H1 (cell line): ENCODE data around the gene NECTIN1. TPM values are rescaled to one million over a fixed set of nuclear protein-coding genes. Genes with fewer than 3 reads are reported as not detected.

ENCODE experiments used
- CTCF ChIA-PET: fragments of 300-600 bp; sonication (Branson Sonifier 250); formaldehyde crosslinking; loops from one replicate; lab custom pipeline; 2021; ENCODE audit not compliant: partially characterized antibody; lab: Charles Lee
- POLR2A ChIA-PET: fragments of 300-600 bp; sonication (Branson Sonifier 250); formaldehyde crosslinking; loops from one replicate; lab custom pipeline; 2021; ENCODE audit warnings: inconsistent platforms; ENCODE audit not compliant: partially characterized antibody; lab: Charles Lee
- DNase-seq, 2 experiments: peaks; one replicate each; pipeline versions ENCODE4 v3.0.0 to v3.0.0-alpha.2; 2010 to 2022; ENCODE audit warnings: low spot score in 2 of 2, low read depth in 1 of 2, mixed read lengths in 1 of 2
- FAIRE-seq: peaks from 2 replicates; lab custom pipeline; 2011; peaks lifted over from hg19 to GRCh38; lab: Jason Lieb, UNC
- H2AFZ ChIP-seq: 2 replicates; pipeline ENCODE4 v1.8.1; 2012; ENCODE audit warnings: low read length, inconsistent platforms
- H2AK5ac ChIP-seq: 2 replicates; pipeline ENCODE4 v1.6.1; 2013; ENCODE audit warnings: low read depth, low read length
- H2BK120ac ChIP-seq: replicated peaks from 2 replicates; pipeline ENCODE3; 2013; ENCODE audit warnings: low read depth, low read length, inconsistent platforms
- H2BK12ac ChIP-seq: 2 replicates; pipeline ENCODE4 v1.6.1; 2013; ENCODE audit warnings: low read depth, low read length
- H2BK15ac ChIP-seq: 2 replicates; pipeline ENCODE4 v1.6.1; 2013; ENCODE audit warnings: low read length
- H2BK20ac ChIP-seq: 2 replicates; pipeline ENCODE4 v1.6.1; 2013; ENCODE audit warnings: low read length
- H2BK5ac ChIP-seq: 2 replicates; pipeline ENCODE4 v1.6.1; 2013; ENCODE audit warnings: low read depth, low read length
- H3K14ac ChIP-seq: 2 replicates; pipeline ENCODE4 v1.6.1; 2013; ENCODE audit warnings: inconsistent platforms; ENCODE audit not compliant: insufficient read length
- H3K18ac ChIP-seq: 2 replicates; pipeline ENCODE4 v1.6.1; 2013; ENCODE audit warnings: low read length; ENCODE audit errors: extremely low read depth
- H3K23ac ChIP-seq: 2 replicates; pipeline ENCODE4 v1.6.1; 2013; ENCODE audit warnings: inconsistent platforms; ENCODE audit not compliant: insufficient read length
- H3K23me2 ChIP-seq: 2 replicates; pipeline ENCODE4 v1.6.1; 2013; ENCODE audit warnings: low read depth, low read length
- H3K27ac ChIP-seq: 2 replicates; pipeline ENCODE4 v1.6.1; 2011; ENCODE audit warnings: low read depth, low read length, inconsistent platforms
- H3K27me3 ChIP-seq, 4 experiments: replicated peaks in 1 of 4; 1 replicate in 1 of 4; 2 replicates in 3 of 4; pipeline versions ENCODE4 v1.6.1 to v1.8.1; 2011 to 2013; ENCODE audit warnings: low read length in 3 of 4, mild to moderate bottlenecking in 3 of 4, inconsistent platforms in 2 of 4, mixed read lengths in 2 of 4, moderate library complexity in 1 of 4; ENCODE audit not compliant: control insufficient read depth in 3 of 4, insufficient read depth in 3 of 4; ENCODE audit errors: extremely low read depth in 1 of 4
- H3K36me3 ChIP-seq, 4 experiments: 2 replicates each; pipeline versions ENCODE4 v1.6.1 to v1.8.1; 2011 to 2013; ENCODE audit warnings: mild to moderate bottlenecking in 4 of 4, low read length in 3 of 4, moderate library complexity in 2 of 4, control low read depth in 1 of 4, inconsistent platforms in 1 of 4; ENCODE audit not compliant: insufficient read depth in 4 of 4, control insufficient read depth in 2 of 4
- H3K4ac ChIP-seq: replicated peaks from 2 replicates; pipeline ENCODE3; 2013; ENCODE audit warnings: low read length, low read depth, mixed read lengths, inconsistent platforms; ENCODE audit not compliant: insufficient read length
- H3K4me1 ChIP-seq, 4 experiments: replicated peaks in 1 of 4; 1 replicate in 1 of 4; 2 replicates in 3 of 4; pipeline versions ENCODE4 v1.6.1 to v1.8.1; 2011 to 2013; ENCODE audit warnings: low read length in 3 of 4, inconsistent platforms in 2 of 4, mixed read lengths in 1 of 4; ENCODE audit not compliant: insufficient read depth in 4 of 4, control insufficient read depth in 3 of 4
- H3K4me2 ChIP-seq, 2 experiments: 2 replicates each; pipeline versions ENCODE4 v1.6.1 to v1.8.1; 2011 to 2013; ENCODE audit warnings: low read depth in 2 of 2, low read length in 2 of 2, control low read depth in 1 of 2, inconsistent platforms in 1 of 2, mild to moderate bottlenecking in 1 of 2; ENCODE audit not compliant: insufficient read depth in 1 of 2
- H3K4me3 ChIP-seq, 4 experiments: fragments of 200-600, 300-600 bp in 1 of 4; sonication (generic), shearing (Covaris generic), sonication (Bioruptor Twin) in 1 of 4; 2 replicates each; pipeline versions ENCODE4 v1.5.1 to v1.8.1; 2011 to 2016; ENCODE audit warnings: low read length in 4 of 4, low read depth in 3 of 4, control low read depth in 2 of 4, inconsistent platforms in 2 of 4, mild to moderate bottlenecking in 2 of 4, mixed read lengths in 1 of 4, moderate library complexity in 1 of 4; ENCODE audit not compliant: insufficient read depth in 2 of 4; ENCODE audit errors: extremely low read depth in 1 of 4
- H3K56ac ChIP-seq: replicated peaks from 2 replicates; pipeline ENCODE3; 2013; ENCODE audit warnings: low read depth, mild to moderate bottlenecking, mixed read lengths, low read length, inconsistent platforms; ENCODE audit not compliant: insufficient read length
- H3K79me1 ChIP-seq: 2 replicates; pipeline ENCODE4 v1.6.1; 2013; ENCODE audit warnings: low read depth, low read length, control low read depth
- H3K79me2 ChIP-seq, 2 experiments: 2 replicates each; pipeline versions ENCODE4 v1.6.1 to v1.8.1; 2012 to 2013; ENCODE audit warnings: low read length in 2 of 2, mild to moderate bottlenecking in 2 of 2, inconsistent platforms in 1 of 2; ENCODE audit not compliant: insufficient read depth in 2 of 2, control insufficient read depth in 1 of 2
- H3K9ac ChIP-seq, 4 experiments: replicated peaks in 1 of 4; 1 replicate in 1 of 4; 2 replicates in 3 of 4; pipeline versions ENCODE4 v1.6.1 to v1.8.1; 2011 to 2013; ENCODE audit warnings: low read depth in 3 of 4, low read length in 3 of 4, control low read depth in 2 of 4, mild to moderate bottlenecking in 2 of 4, moderate library complexity in 2 of 4, inconsistent platforms in 1 of 4; ENCODE audit errors: extremely low read depth in 1 of 4
- H3K9me3 ChIP-seq, 2 experiments: 2 replicates each; pipeline versions ENCODE4 v1.6.1 to v1.8.1; 2012 to 2013; ENCODE audit warnings: mild to moderate bottlenecking in 2 of 2, moderate library complexity in 2 of 2, control low read depth in 1 of 2, inconsistent platforms in 1 of 2, low read depth in 1 of 2, low read length in 1 of 2, mixed read lengths in 1 of 2; ENCODE audit not compliant: insufficient read depth in 2 of 2
- H4K20me1 ChIP-seq, 2 experiments: replicated peaks in 1 of 2; 2 replicates each; pipeline versions ENCODE3 to v1.8.1; 2011 to 2013; ENCODE audit warnings: inconsistent platforms in 2 of 2, low read length in 2 of 2, mild to moderate bottlenecking in 1 of 2; ENCODE audit not compliant: insufficient read depth in 2 of 2, control insufficient read depth in 1 of 2
- H4K5ac ChIP-seq: 2 replicates; pipeline ENCODE4 v1.6.1; 2013; ENCODE audit warnings: low read length, low read depth, mixed read lengths, inconsistent platforms; ENCODE audit not compliant: insufficient read length
- H4K8ac ChIP-seq: 2 replicates; pipeline ENCODE4 v1.8.0; 2013; ENCODE audit warnings: mild to moderate bottlenecking, moderate library complexity, low read length, inconsistent platforms; ENCODE audit not compliant: insufficient read depth; ENCODE audit errors: extremely low read depth
- H4K91ac ChIP-seq: replicated peaks from 2 replicates; pipeline ENCODE3; 2013; ENCODE audit warnings: low read length, mixed read lengths, inconsistent platforms; ENCODE audit not compliant: insufficient read length
- BCL11A ChIP-seq, 2 experiments: IDR thresholded peaks; one replicate each; pipeline ENCODE4 v1.6.1; 2011; ENCODE audit warnings: low read depth in 2 of 2, low read length in 2 of 2, mild to moderate bottlenecking in 2 of 2
- CTCF ChIP-seq, 3 experiments: IDR thresholded peaks; 1 replicate in 2 of 3; 2 replicates in 1 of 3; pipeline versions ENCODE4 v1.5.1 to v1.6.1; 2011; ENCODE audit warnings: low read length in 3 of 3, mild to moderate bottlenecking in 3 of 3, inconsistent platforms in 2 of 3, low read depth in 1 of 3, moderate library complexity in 1 of 3; ENCODE audit not compliant: insufficient read depth in 1 of 3; ENCODE audit errors: control extremely low read depth in 1 of 3
- GABPA ChIP-seq: IDR thresholded peaks from 2 replicates; pipeline ENCODE4 v1.6.1; 2011; ENCODE audit warnings: mild to moderate bottlenecking, low read length, moderate library complexity, borderline replicate concordance; ENCODE audit not compliant: insufficient read depth
- KDM1A ChIP-seq: fragments of 200-600, 300-600 bp; sonication (generic); IDR thresholded peaks from 2 replicates; pipeline ENCODE4 v1.7.1; 2016; ENCODE audit warnings: mild to moderate bottlenecking, low read length, borderline replicate concordance
- RFX5 ChIP-seq: IDR thresholded peaks from 2 replicates; pipeline ENCODE4 v1.6.1; 2011; ENCODE audit warnings: low read depth, low read length, improper control_type of control experiment, borderline replicate concordance
- SIX5 ChIP-seq: IDR thresholded peaks from 2 replicates; pipeline ENCODE4 v1.6.1; 2011; ENCODE audit warnings: mild to moderate bottlenecking, low read depth, low read length
- WGBS, 2 experiments: shearing (Covaris generic) in 1 of 2; methylation state at CpG; one replicate each; pipeline versions ENCODE4 v1.1.6 to v1.1.7; 2013 to 2015; ENCODE audit warnings: low lambda C conversion rate in 2 of 2, mixed read lengths in 2 of 2, inconsistent platforms in 1 of 2, low coverage in 1 of 2, missing lambda C conversion rate in 1 of 2; ENCODE audit not compliant: insufficient replicate concordance in 2 of 2, insufficient coverage in 1 of 2, insufficient read length in 1 of 2; ENCODE audit errors: extremely low coverage in 1 of 2, missing lambda C conversion rate in 1 of 2; 5-methylcytosine and 5-hydroxymethylcytosine counted together
- polyA plus RNA-seq, 7 experiments: library from polyadenylated mRNA; depleted of rRNA in 3 of 7; stranded (reverse) in 5 of 7; unstranded in 2 of 7; fragments of >200 nt in 5 of 7; fragments of 200-250 nt in 2 of 7; gene quantifications; 1 replicate in 5 of 7; 2 replicates in 1 of 7; 4 replicates in 1 of 7; pipeline versions ENCODE4 v1.2.1 to v1.2.3, GENCODE V29; 2011 to 2013; ENCODE audit warnings: missing spikeins in 2 of 7, mixed read lengths in 2 of 7
- total RNA-seq: library from RNA; stranded (reverse); fragmentation: NEBNext Ultra II Directional; extraction: Animal tissue kit (Norgen Biotek cat#: 25700); gene quantifications from 2 replicates; pipeline ENCODE4 v1.2.1, GENCODE V29; 2021

Gene NECTIN1
- total and polyA plus RNA-seq, 2 of the 8 experiments (the other 6 are each of a cell fraction or from before 2014, with no cell fraction given): 43.2 to 97.7 TPM

GRCh38 chr11:119723243-119723951 is 5.6 kb downstream of the NECTIN1 start:
- Histone ChIP-seq H3K4me2 (peak overlapping the region; percentile 44 to 95; a peak in 3 of 4 replicates), H3K56ac (no peak overlapping the region), H3K27ac (no peak overlapping the region), H3K79me1 (peaks cover 42% of the 10 kb centered on the region), H2BK12ac (no peak overlapping the region), H3K79me2 (peaks cover 28 to 100% of the 10 kb centered on the region in 2 experiments), H3K9ac (no peak overlapping the region), H3K14ac (no peak overlapping the region), H4K5ac (no peak overlapping the region), H2AK5ac (no peak overlapping the region), H2BK120ac (no peak overlapping the region), H3K9me3 (no peaks in the 10 kb centered on the region), H4K91ac (no peak overlapping the region), H3K23me2 (peaks cover 8% of the 10 kb centered on the region), H4K8ac (no peak overlapping the region), H2BK15ac (no peak overlapping the region), H3K27me3 (no peaks in the 10 kb centered on the region), H3K23ac (no peak overlapping the region), H3K4ac (no peak overlapping the region), H3K4me3 (no peak overlapping the region; a peak in 1 of 8 replicates), H2AFZ (no peak overlapping the region), H3K4me1 (peaks cover 22 to 55% (median 37%) of the 10 kb centered on the region in 4 experiments), H3K18ac (no peak overlapping the region), H2BK20ac (no peak overlapping the region), H2BK5ac (no peak overlapping the region), H4K20me1 (peaks cover 35 to 51% of the 10 kb centered on the region in 2 experiments), H3K36me3 (peaks cover 0 to 5% (median 0%) of the 10 kb centered on the region in 4 experiments; a peak in 2 of 8 replicates)
- no peak for FAIRE-seq
- ChIA-PET POLR2A (interaction anchor here (0.5 to 0.8 kb wide), 2 partner anchors 49 to 310 kb away, joined by 3 read pairs; no protein-coding TSS in a partner anchor), CTCF (interaction anchor here (0.7 to 10.1 kb wide), 8 partner anchors 12 to 245 kb away, joined by 3 to 171 read pairs (median 4); no protein-coding TSS in a partner anchor)
- DNase-seq: no peak
- no peak for TF ChIP-seq RFX5
- no peak for TF ChIP-seq SIX5
- TF ChIP-seq BCL11A (IDR thresholded peaks at IDR 0.05; ENCODE audit: low read depth in 2 of 2, low read length in 2 of 2): no peak
- TF ChIP-seq KDM1A: peak; percentile 38; the same call in 1 of the 2 replicates
- no peak for TF ChIP-seq CTCF (IDR thresholded peaks at IDR 0.05; ENCODE audit: control extremely low read depth in 1 of 3, insufficient read depth in 1 of 3, low read depth in 1 of 3, low read length in 3 of 3)
- TF ChIP-seq GABPA: no peak
- 59% methylated on average over 6 of the region's 6 CpGs; no CpG with 5 or more reads in 1 of the 2 experiments for WGBS, 2 experiments
